ENCODE measurements around the gene IZUMO4. TPM values are rescaled to one million over a fixed set of nuclear protein-coding genes. Genes with fewer than 3 reads are reported as not detected.
"Not testable (repeated sequence)": the region's sequence is repeated elsewhere in the genome, so short reads cannot be mapped to it uniquely, and the experiment has no call there.

The IZUMO4 gene
- polyA plus RNA-seq, 1 donor from 2014 or later: 39.3 TPM

DNA sequence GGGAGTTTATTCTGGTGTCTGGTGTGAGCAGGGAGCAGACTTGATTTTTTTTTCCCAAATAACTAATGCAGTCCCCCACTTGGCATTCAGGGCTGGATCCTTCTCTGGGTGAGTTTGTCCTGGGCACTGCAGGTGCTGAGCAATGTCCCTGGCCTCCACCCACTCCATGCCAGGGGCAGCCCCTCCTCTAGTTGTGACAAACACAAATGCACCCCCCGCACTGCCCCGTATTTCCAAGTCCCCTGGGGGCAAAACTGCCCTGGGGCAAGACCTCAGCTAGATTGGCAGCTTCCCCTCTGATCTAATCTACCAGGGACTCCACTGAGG, 7.0 kb upstream of the IZUMO4 start:
- H3F3A ChIP-seq (ENCODE audit: insufficient read depth, low read length, poor library complexity, severe bottlenecking): no peaks in the 10 kb centered on the region
- no peak overlapping the region for H3K4me2 ChIP-seq (ENCODE audit: low read length)
- peaks cover 5% of the 10 kb centered on the region for H3K79me2 ChIP-seq (replicated peaks; ENCODE audit: insufficient read depth, low read length)
- TF ChIP-seq, protein P1, sequence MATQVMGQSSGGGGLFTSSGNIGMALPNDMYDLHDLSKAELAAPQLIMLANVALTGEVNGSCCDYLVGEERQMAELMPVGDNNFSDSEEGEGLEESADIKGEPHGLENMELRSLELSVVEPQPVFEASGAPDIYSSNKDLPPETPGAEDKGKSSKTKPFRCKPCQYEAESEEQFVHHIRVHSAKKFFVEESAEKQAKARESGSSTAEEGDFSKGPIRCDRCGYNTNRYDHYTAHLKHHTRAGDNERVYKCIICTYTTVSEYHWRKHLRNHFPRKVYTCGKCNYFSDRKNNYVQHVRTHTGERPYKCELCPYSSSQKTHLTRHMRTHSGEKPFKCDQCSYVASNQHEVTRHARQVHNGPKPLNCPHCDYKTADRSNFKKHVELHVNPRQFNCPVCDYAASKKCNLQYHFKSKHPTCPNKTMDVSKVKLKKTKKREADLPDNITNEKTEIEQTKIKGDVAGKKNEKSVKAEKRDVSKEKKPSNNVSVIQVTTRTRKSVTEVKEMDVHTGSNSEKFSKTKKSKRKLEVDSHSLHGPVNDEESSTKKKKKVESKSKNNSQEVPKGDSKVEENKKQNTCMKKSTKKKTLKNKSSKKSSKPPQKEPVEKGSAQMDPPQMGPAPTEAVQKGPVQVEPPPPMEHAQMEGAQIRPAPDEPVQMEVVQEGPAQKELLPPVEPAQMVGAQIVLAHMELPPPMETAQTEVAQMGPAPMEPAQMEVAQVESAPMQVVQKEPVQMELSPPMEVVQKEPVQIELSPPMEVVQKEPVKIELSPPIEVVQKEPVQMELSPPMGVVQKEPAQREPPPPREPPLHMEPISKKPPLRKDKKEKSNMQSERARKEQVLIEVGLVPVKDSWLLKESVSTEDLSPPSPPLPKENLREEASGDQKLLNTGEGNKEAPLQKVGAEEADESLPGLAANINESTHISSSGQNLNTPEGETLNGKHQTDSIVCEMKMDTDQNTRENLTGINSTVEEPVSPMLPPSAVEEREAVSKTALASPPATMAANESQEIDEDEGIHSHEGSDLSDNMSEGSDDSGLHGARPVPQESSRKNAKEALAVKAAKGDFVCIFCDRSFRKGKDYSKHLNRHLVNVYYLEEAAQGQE (IDR thresholded peaks at IDR 0.05; ENCODE audit: borderline replicate concordance): no peak
- TF ChIP-seq EZH2 (IDR thresholded peaks at IDR 0.05; ENCODE audit: borderline replicate concordance, insufficient read depth, low read length, poor library complexity, severe bottlenecking) (no peak), MXI1 (conservative IDR thresholded peaks at IDR 0.05; ENCODE audit: poor library complexity, severe bottlenecking) (no peak), TAF1 (IDR thresholded peaks at IDR 0.05; ENCODE audit: low read depth) (no peak), SMC3 (conservative IDR thresholded peaks at IDR 0.05; ENCODE audit: poor library complexity) (no peak), EP300 (conservative IDR thresholded peaks at IDR 0.05; ENCODE audit: poor library complexity, severe bottlenecking) (no peak), RAD21 (conservative IDR thresholded peaks at IDR 0.05) (no peak), POLR2AphosphoS5 (IDR thresholded peaks at IDR 0.05) (no peak)
- TF ChIP-seq, protein P2, sequence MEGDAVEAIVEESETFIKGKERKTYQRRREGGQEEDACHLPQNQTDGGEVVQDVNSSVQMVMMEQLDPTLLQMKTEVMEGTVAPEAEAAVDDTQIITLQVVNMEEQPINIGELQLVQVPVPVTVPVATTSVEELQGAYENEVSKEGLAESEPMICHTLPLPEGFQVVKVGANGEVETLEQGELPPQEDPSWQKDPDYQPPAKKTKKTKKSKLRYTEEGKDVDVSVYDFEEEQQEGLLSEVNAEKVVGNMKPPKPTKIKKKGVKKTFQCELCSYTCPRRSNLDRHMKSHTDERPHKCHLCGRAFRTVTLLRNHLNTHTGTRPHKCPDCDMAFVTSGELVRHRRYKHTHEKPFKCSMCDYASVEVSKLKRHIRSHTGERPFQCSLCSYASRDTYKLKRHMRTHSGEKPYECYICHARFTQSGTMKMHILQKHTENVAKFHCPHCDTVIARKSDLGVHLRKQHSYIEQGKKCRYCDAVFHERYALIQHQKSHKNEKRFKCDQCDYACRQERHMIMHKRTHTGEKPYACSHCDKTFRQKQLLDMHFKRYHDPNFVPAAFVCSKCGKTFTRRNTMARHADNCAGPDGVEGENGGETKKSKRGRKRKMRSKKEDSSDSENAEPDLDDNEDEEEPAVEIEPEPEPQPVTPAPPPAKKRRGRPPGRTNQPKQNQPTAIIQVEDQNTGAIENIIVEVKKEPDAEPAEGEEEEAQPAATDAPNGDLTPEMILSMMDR (IDR thresholded peaks at IDR 0.05; ENCODE audit: poor library complexity, severe bottlenecking): no peak
- H3K9me2 ChIP-seq (ENCODE audit: insufficient read depth, low read length): no peaks in the 10 kb centered on the region
- no peaks in the 10 kb centered on the region for H3K9me3 ChIP-seq (ENCODE audit: low read length)
- H3K36me3 ChIP-seq (ENCODE audit: insufficient read depth, low read length): no peaks in the 10 kb centered on the region
- H2AFZ ChIP-seq (ENCODE audit: low read depth, low read length): no peak overlapping the region
- no peaks in the 10 kb centered on the region for H4K20me1 ChIP-seq (ENCODE audit: insufficient read depth)
- no peak overlapping the region for H3K27ac ChIP-seq (ENCODE audit: low read length)
- no peak overlapping the region for H3K9ac ChIP-seq (ENCODE audit: low read length)
- no peak overlapping the region for H3K4me3 ChIP-seq (ENCODE audit: low read length)
- H3K27me3 ChIP-seq (ENCODE audit: insufficient read depth, low read depth, low read length): no peaks in the 10 kb centered on the region

DNA sequence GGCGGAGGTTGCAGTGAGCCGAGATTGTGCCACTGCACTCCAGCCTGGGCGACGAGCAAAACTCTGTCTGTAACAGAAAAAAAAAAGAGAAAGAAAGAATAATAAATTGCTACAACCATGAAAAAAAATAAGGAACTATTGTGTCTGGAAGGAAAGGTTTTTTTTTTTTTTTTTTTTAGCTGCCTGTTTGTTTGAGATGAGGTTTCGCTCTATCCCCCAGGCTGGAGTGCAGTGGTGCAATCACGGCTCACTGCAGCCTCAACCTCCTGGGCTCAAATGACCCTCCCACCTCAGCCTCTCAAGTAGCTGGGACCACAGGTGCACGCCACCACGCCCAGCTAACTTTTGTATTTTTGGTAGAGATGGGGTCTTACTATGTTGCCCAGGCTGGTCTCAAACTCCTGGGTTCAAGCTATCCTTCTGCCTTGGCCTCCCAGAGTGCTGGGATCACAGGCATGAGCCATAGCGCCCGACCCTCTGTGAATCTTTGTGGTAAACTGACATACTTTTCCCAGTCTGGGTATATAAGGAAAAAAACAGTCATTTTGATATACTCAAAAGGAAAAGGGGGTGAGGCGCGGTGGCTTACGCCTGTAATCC, 4.7 kb upstream of the IZUMO4 start:
- H3K4me3 ChIP-seq (ENCODE audit: low read length); H3K4me2 ChIP-seq (ENCODE audit: low read length); H3K9me2 ChIP-seq (ENCODE audit: insufficient read depth, low read length); H2AFZ ChIP-seq (ENCODE audit: low read depth, low read length); H3F3A ChIP-seq (ENCODE audit: insufficient read depth, low read length, poor library complexity, severe bottlenecking); H4K20me1 ChIP-seq (ENCODE audit: insufficient read depth); H3K9ac ChIP-seq (ENCODE audit: low read length); H3K36me3 ChIP-seq (ENCODE audit: insufficient read depth, low read length); H3K9me3 ChIP-seq (ENCODE audit: low read length); H3K27me3 ChIP-seq (ENCODE audit: insufficient read depth, low read depth, low read length); H3K27ac ChIP-seq (ENCODE audit: low read length): not testable (repeated sequence)
- H3K79me2 ChIP-seq (replicated peaks; ENCODE audit: insufficient read depth, low read length): peaks cover 16% of the 10 kb centered on the region

DNA sequence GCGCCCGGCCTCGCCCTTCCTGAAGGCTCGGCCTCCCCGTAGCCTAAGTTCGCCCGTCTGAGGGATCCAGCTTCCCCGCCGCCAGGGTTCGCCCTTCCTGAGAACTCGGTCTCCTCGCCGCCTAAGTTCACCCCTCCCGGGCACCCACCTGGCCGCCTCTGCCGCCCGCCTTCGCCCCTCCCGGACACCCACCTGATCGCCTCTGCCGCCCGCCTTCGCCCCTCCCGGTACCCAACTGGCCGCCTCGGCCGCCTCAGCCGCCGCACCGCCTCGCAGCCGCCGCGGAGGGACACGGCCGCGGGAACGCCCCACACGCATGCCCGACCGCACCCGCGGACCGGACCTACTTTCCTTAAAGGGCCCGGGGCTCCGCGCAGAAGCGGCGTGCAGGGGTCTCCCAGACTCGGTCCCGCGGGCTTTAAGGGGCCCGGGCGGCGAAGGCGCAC, 658 bp upstream of the IZUMO4 start, which contains the start of gene MOB3A:
TSS of gene MOB3A (minus strand) at position 293 of the 446 bp plus-strand sequence. CDS start 17,766 bp downstream, outside the sequence.
- Histone ChIP-seq H3K36me3 (ENCODE audit: insufficient read depth, low read length) (no peaks in the 10 kb centered on the region), H4K20me1 (ENCODE audit: insufficient read depth) (no peaks in the 10 kb centered on the region), H3K27me3 (ENCODE audit: insufficient read depth, low read depth, low read length) (no peaks in the 10 kb centered on the region), H3K9ac (ENCODE audit: low read length) (peak within 1 kb of the TSS; percentile 75), H3K9me3 (ENCODE audit: low read length) (no peaks in the 10 kb centered on the region), H3F3A (ENCODE audit: insufficient read depth, low read length, poor library complexity, severe bottlenecking) (no peaks in the 10 kb centered on the region), H2AFZ (ENCODE audit: low read depth, low read length) (peak within 1 kb of the TSS; percentile 56), H3K9me2 (ENCODE audit: insufficient read depth, low read length) (no peaks in the 10 kb centered on the region), H3K4me3 (ENCODE audit: low read length) (peak within 1 kb of the TSS; percentile 78), H3K79me2 (replicated peaks; ENCODE audit: insufficient read depth, low read length) (peaks cover 16% of the 10 kb centered on the region), H3K27ac (ENCODE audit: low read length) (peak within 1 kb of the TSS; percentile 68), H3K4me2 (ENCODE audit: low read length) (peak within 1 kb of the TSS; percentile 35)
- TF ChIP-seq, protein P1 (IDR thresholded peaks at IDR 0.05; ENCODE audit: borderline replicate concordance): no peak
- TF ChIP-seq EZH2 (IDR thresholded peaks at IDR 0.05; ENCODE audit: borderline replicate concordance, insufficient read depth, low read length, poor library complexity, severe bottlenecking) (no peak), MXI1 (conservative IDR thresholded peaks at IDR 0.05; ENCODE audit: poor library complexity, severe bottlenecking) (peak; percentile 83), RAD21 (conservative IDR thresholded peaks at IDR 0.05) (peak; percentile 47), EP300 (conservative IDR thresholded peaks at IDR 0.05; ENCODE audit: poor library complexity, severe bottlenecking) (no peak), POLR2AphosphoS5 (IDR thresholded peaks at IDR 0.05) (peak; percentile 84), SMC3 (conservative IDR thresholded peaks at IDR 0.05; ENCODE audit: poor library complexity) (peak; percentile 69)
- TF ChIP-seq, protein P2 (IDR thresholded peaks at IDR 0.05; ENCODE audit: poor library complexity, severe bottlenecking): peak; percentile 71
